Cardiac muscle cell (in vitro differentiated cells and primary cell): Measurements from ENCODE around the gene SOWAHC. TPM values are rescaled to one million over a fixed set of nuclear protein-coding genes. Genes with fewer than 3 reads are reported as not detected.

Source experiments
- DNase-seq, 2 donors: peaks; one replicate each; pipeline versions ENCODE4 v3.0.0 to v3.0.0-alpha.2; 2010 to 2017; ENCODE audit warnings: low read depth in 1 of 2, low spot score in 1 of 2
- H3K27ac ChIP-seq: fragments of 200-600 bp; sonication (generic); 2 replicates; pipeline ENCODE4 v1.5.1; 2016
- H3K27me3 ChIP-seq: fragments of 200-600 bp; sonication (generic); 2 replicates; pipeline ENCODE4 v1.6.0; 2016; ENCODE audit warnings: control low read depth
- H3K36me3 ChIP-seq: fragments of 200-600 bp; sonication (generic); 2 replicates; pipeline ENCODE4 v1.5.1; 2016; ENCODE audit warnings: control low read depth
- H3K4me1 ChIP-seq: fragments of 200-600 bp; sonication (generic); 2 replicates; pipeline ENCODE4 v1.8.1; 2017; ENCODE audit warnings: low read depth, mild to moderate bottlenecking, mixed run types
- H3K4me3 ChIP-seq: fragments of 200-600 bp; sonication (generic); 2 replicates; pipeline ENCODE4 v1.5.1; 2016; ENCODE audit warnings: mild to moderate bottlenecking
- H3K9me3 ChIP-seq: fragments of 200-600 bp; sonication (generic); 2 replicates; pipeline ENCODE4 v1.5.1; 2017; ENCODE audit warnings: low read depth, mild to moderate bottlenecking, control low read depth
- polyA plus RNA-seq: library from polyadenylated mRNA; unstranded; fragments of >200 nt; fragmentation: Nextera tagmentation; extraction: Ambion mirVana; gene quantifications from 2 replicates; pipeline ENCODE4 v1.2.1, GENCODE V29; 2016
- total RNA-seq: library from RNA; depleted of rRNA; stranded (reverse); fragments of >200 nt; gene quantifications from 2 replicates; pipeline ENCODE4 v1.2.3, GENCODE V29; 2016
- TF ChIP-seq, protein P1 (sequence below): IDR thresholded peaks from 2 replicates; pipeline ENCODE4 v1.5.1; 2012; ENCODE audit warnings: low read depth, mild to moderate bottlenecking, low read length

The SOWAHC gene
- total and polyA plus RNA-seq, 2 experiments from 2014 or later: 8.5 to 11.7 TPM

DNA sequence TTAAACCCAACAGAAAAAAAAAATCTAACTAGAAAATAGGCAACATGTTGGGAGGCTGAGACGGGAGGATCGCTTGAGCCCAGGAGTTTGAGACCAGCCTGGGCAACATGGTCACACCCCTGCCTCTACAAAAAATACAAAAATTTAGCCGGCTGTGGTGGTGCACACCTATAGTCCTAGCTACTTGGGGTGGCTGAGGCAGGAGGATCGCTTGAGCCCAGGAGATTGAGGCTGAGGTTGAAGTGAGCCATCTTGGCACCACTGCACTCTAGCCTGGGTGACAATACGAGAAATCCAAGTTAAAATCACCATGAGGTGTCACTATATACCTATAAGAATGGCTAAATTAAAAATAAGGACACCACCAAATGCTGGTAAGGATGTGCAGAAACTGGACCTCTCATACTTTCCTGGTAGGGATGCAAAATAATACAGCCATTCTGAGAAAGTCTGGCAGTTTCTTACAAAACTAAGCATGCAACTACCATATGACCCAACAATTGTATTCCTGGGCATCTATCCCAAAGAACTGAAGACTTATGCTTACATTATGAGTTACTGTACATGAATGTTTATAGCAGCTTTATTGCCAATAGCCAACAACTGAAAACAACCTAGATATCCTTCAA lies 2.6 kb upstream of the SOWAHC start:
- Histone ChIP-seq H3K4me1 (peaks cover 16% of the 10 kb centered on the region), H3K27me3 (peaks cover 9% of the 10 kb centered on the region), H3K27ac (no peak overlapping the region), H3K36me3 (no peaks in the 10 kb centered on the region), H3K4me3 (peak overlapping the region; percentile 98), H3K9me3 (no peaks in the 10 kb centered on the region)
- TF ChIP-seq, protein P1, sequence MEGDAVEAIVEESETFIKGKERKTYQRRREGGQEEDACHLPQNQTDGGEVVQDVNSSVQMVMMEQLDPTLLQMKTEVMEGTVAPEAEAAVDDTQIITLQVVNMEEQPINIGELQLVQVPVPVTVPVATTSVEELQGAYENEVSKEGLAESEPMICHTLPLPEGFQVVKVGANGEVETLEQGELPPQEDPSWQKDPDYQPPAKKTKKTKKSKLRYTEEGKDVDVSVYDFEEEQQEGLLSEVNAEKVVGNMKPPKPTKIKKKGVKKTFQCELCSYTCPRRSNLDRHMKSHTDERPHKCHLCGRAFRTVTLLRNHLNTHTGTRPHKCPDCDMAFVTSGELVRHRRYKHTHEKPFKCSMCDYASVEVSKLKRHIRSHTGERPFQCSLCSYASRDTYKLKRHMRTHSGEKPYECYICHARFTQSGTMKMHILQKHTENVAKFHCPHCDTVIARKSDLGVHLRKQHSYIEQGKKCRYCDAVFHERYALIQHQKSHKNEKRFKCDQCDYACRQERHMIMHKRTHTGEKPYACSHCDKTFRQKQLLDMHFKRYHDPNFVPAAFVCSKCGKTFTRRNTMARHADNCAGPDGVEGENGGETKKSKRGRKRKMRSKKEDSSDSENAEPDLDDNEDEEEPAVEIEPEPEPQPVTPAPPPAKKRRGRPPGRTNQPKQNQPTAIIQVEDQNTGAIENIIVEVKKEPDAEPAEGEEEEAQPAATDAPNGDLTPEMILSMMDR: no peak
- DNase-seq: peak in 1 of 2 donors; percentile 71

DNA sequence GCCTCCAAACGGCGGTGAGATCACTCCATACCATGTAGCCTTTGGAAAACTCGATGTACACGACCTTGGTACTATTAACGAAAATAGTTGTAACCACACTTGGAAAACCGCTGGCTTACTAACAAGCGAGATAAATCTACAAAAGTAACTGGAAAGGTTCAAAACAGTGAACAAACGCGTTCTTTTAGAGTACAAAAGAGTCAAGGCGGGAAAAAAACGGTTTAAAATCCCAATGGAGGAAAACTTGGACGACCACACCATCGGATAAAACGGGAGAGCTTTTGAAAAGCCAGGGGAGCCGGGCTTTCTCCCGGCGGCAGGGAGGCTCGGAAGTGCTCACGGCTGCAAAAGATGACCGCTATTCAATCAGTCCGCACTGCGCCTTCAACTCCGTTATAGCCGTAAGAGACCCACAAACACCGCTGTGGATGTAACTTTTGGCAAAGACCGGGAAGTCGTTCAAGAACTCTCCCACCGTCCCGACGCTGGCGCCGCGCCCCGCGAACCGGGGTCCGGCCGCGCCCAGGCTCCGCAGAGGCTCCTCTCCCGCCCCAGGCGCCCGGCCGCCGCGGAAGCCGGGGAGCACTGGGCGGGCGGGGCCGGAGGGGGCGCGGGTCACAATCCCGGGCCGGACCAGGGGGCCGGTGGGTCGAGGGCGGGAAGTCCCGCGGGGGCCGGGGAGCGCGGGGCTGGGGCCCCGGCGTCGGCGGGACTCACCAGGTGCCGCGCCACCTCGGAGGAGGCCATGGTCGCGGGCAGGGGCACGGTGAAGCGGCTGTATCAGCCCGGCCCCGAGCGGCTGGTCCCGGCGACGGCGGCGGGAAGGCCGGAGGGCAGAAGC lies 863 bp upstream of the SOWAHC start:
- H3K27me3 ChIP-seq: peaks cover 9% of the 10 kb centered on the region
- H3K4me3 ChIP-seq: peak overlapping the region; percentile 98
- peak overlapping the region; percentile 99 for H3K27ac ChIP-seq
- H3K36me3 ChIP-seq: no peaks in the 10 kb centered on the region
- no peaks in the 10 kb centered on the region for H3K9me3 ChIP-seq
- peak; percentile 62 to 72 for DNase-seq
- H3K4me1 ChIP-seq: peaks cover 16% of the 10 kb centered on the region
- TF ChIP-seq, protein P1: no peak

DNA sequence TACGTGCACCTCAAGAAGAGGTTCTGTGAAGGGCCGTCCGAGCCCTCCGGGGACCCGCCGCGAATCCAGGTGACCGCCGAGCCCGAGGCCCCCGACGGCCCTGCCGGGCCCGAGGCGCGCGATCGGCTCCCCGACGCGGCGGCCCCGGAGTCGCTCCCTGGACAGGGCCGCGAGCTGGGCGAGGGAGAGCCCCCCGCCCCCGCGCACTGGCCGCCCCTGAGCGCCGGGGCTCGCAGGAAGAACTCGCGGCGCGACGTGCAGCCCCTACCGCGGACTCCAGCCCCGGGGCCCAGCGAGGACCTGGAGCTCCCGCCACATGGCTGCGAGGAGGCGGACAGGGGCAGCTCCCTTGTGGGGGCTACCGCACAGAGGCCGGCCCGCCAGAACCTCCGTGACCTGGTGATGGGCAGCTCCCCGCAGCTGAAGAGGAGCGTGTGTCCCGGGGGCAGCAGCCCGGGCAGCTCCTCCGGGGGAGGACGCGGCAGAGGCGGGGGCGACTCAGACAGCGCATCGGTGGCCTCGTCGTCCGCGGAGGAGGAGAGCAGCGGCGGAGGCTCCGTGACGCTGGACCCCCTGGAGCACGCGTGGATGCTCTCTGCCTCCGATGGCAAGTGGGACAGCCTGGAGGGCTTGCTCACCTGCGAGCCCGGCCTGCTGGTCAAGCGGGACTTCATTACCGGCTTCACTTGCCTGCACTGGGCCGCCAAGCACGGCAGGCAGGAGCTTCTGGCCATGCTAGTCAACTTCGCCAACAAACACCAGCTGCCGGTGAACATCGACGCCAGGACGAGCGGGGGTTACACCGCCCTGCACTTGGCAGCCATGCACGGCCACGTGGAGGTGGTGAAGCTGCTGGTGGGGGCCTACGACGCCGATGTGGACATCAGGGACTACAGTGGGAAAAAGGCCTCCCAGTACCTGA lies 812 bp downstream of the SOWAHC start:
- Histone ChIP-seq H3K4me1 (peaks cover 13% of the 10 kb centered on the region), H3K9me3 (no peaks in the 10 kb centered on the region), H3K27me3 (peaks cover 9% of the 10 kb centered on the region), H3K36me3 (no peaks in the 10 kb centered on the region), H3K27ac (peak overlapping the region; percentile 84), H3K4me3 (peak overlapping the region; percentile 98)
- DNase-seq: peak; percentile 42 to 45
- TF ChIP-seq, protein P1: no peak

DNA sequence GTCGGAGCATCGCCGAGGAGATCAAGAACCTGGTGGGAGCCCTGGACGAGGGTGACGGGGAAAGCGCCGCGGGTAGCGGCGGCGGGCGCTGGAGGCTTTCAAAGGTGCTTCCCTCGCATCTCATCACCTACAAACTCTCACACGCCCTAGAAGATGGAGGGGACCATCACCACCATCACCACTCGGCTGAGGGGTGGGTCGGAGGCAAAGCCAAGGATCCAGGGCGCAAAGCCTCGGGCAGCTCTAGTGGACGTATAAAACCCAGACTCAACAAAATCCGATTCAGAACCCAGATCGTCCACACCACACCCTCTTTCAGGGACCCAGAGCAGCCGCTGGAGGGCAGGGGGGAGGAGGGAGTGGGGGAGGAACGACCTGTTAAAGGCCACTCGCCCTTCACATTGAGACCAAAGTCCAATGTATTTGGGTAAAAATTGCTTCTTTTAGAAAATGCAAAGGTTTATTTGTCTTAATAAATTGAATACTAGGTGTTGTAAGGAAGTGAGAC lies 1.5 kb downstream of the SOWAHC start:
- Histone ChIP-seq H3K9me3 (no peaks in the 10 kb centered on the region), H3K36me3 (no peaks in the 10 kb centered on the region), H3K4me1 (peaks cover 13% of the 10 kb centered on the region), H3K27me3 (peaks cover 9% of the 10 kb centered on the region), H3K4me3 (peak overlapping the region; percentile 98), H3K27ac (no peak overlapping the region)
- no peak for DNase-seq
- TF ChIP-seq, protein P1: peak; percentile 15

DNA sequence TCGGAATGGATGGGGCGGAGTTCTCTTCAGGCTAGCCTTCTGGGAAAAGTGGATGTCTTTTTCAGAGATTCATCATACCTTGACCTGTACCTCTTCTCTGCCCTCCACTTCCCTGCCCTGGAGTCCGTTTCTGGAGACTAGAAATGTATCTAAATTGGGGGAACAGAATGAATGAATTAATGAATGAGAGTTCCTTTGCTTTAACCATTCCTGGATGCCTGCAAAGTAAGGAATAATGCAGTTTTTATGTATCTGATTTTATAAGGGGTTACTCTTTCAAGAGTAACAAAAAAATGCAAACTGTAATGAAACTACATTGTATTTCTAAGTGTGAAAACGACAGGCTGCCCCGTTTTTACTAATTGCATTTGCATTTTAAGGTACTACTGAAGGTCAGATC lies 2.0 kb downstream of the SOWAHC start:
- TF ChIP-seq, protein P1: no peak
- Histone ChIP-seq H3K4me1 (peaks cover 13% of the 10 kb centered on the region), H3K36me3 (no peaks in the 10 kb centered on the region), H3K4me3 (peak overlapping the region; percentile 98), H3K9me3 (no peaks in the 10 kb centered on the region), H3K27ac (no peak overlapping the region), H3K27me3 (peaks cover 9% of the 10 kb centered on the region)
- DNase-seq: no peak
